ENCODE results near the gene EVC2.

GRCh38 chr4:5654791-5655190 lies 53.6 kb downstream of the EVC2 start:
- TF ChIP-seq CTCF (IDR thresholded peaks at IDR 0.05) (no peak), POLR2AphosphoS5 (IDR thresholded peaks at IDR 0.05) (no peak)

Measured in sigmoid colon (tissue), 4 donors.